ENCODE results near the gene SHLD2. TPM values are rescaled to one million over a fixed set of nuclear protein-coding genes. Genes with fewer than 3 reads are reported as not detected.
A peak's percentile ranks its signal among the peaks of the same experiment; 100 is the strongest.
"Not testable (repeated sequence)": the region's sequence is repeated elsewhere in the genome, so short reads cannot be mapped to it uniquely, and the experiment has no call there.

Gene SHLD2
- total and polyA plus RNA-seq, 2 donors: 17.9 to 22.3 TPM

DNA sequence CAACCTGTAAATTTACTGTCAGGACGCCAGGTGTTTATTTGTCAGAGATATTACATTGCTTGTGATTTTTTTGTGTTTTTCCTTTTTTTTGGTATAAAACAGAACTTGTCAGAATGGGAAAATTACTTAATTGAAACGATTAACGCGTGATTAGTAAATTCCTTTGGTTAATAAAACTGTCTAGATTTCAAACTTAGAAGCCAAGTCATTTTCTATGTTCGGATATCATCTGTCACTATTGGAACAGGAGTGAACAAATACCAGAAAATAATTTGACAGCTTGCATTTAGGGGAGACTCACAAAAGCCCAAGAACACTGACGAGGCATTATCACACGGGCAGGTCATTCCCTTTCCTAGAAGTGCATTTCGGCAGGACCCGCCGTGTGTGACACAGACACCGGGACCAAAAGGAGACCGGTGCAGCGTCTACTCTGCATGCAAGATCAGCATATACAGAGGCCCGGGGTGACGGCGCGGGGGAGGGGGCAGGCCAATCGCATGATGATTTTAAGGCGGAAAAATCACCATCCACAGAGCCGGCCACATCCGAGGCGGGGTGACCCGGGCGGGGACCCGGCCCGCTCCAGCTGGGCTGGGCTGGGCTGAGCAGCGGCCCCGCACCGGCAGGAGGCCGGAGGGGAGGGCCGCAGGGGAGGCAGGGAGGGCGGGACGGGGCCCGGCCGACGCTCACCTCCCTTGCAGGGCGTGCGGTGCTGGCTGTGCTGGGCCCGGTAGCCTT, 1.2 kb upstream of the SHLD2 start:
- H3K27ac ChIP-seq (ENCODE audit: low read depth in 1 of 2, low read length in 1 of 2): peak overlapping the region; percentile 53 to 88
- WGBS: 2% methylated on average over 39 of the region's 39 CpGs
- no peaks in the 10 kb centered on the region for H3K27me3 ChIP-seq (ENCODE audit: control insufficient read depth in 2 of 2, insufficient read depth in 1 of 2, low read length in 1 of 2)
- peaks cover 0 to 4% of the 10 kb centered on the region in 2 donors for H3K36me3 ChIP-seq (ENCODE audit: control insufficient read depth in 2 of 2, insufficient read depth in 2 of 2, low read length in 1 of 2)
- H3K9me3 ChIP-seq (ENCODE audit: control insufficient read depth in 2 of 2, insufficient read depth in 1 of 2, low read length in 1 of 2): no peaks in the 10 kb centered on the region
- peak in 7 of 9 donors; percentile 24 to 70 (median 37) for DNase-seq (ENCODE audit: low read depth in 6 of 9, low spot score in 9 of 9)
- peaks cover 15 to 20% of the 10 kb centered on the region in 2 donors for H3K4me1 ChIP-seq (ENCODE audit: control insufficient read depth in 2 of 2, insufficient read depth in 2 of 2, low read length in 2 of 2)
- peak overlapping the region; percentile 77 to 91 for H3K4me3 ChIP-seq (ENCODE audit: low read length in 2 of 2)

DNA sequence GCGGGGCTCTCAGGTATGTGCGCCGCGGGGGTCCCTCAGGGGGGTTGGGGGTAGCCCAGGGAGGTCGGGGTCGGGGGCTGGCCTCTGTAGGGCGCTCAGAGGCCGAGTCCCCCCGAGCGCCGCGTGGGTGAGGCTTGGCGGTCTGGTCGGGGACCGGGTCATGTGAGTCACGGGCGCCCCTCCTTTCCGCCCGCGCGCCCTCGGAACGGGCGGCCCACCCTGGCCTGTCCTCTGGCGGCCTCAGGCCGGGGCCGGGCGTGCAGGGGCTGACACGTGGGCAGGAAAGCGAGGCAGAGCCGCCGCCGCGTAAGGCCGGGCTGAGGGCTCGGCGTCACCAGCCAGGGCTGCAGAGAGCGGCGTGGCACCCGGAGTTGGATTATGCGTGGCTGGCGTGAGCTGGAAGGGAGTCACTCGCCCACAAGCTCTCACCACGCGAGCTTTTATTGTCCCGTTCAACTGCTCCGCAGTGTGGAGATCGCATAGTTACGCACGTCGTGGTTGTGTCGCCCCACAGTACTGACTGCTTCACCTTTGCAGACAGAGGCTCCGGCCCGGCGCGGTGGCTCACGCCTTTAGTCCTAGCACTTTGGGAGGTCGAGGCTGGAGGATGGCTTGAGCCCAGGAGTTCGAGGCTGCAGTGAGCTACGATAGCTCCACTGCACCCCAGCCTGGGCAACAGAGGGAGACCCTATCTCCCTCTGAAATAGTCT, 385 bp downstream of the SHLD2 start:
- Histone ChIP-seq H3K4me3 (ENCODE audit: low read length in 2 of 2) (peak overlapping the region; percentile 70 to 91), H3K9me3 (ENCODE audit: control insufficient read depth in 2 of 2, insufficient read depth in 1 of 2, low read length in 1 of 2) (no peaks in the 10 kb centered on the region), H3K27ac (ENCODE audit: low read depth in 1 of 2, low read length in 1 of 2) (peak overlapping the region; percentile 82 to 96), H3K36me3 (ENCODE audit: control insufficient read depth in 2 of 2, insufficient read depth in 2 of 2, low read length in 1 of 2) (no peaks in the 10 kb centered on the region), H3K4me1 (ENCODE audit: control insufficient read depth in 2 of 2, insufficient read depth in 2 of 2, low read length in 2 of 2) (peaks cover 15 to 20% of the 10 kb centered on the region in 2 donors), H3K27me3 (ENCODE audit: control insufficient read depth in 2 of 2, insufficient read depth in 1 of 2, low read length in 1 of 2) (no peaks in the 10 kb centered on the region)
- under 1% methylated on average over 60 of the region's 60 CpGs for WGBS
- peak in 7 of 9 donors; percentile 17 to 75 (median 56) for DNase-seq (ENCODE audit: low read depth in 6 of 9, low spot score in 9 of 9)

DNA sequence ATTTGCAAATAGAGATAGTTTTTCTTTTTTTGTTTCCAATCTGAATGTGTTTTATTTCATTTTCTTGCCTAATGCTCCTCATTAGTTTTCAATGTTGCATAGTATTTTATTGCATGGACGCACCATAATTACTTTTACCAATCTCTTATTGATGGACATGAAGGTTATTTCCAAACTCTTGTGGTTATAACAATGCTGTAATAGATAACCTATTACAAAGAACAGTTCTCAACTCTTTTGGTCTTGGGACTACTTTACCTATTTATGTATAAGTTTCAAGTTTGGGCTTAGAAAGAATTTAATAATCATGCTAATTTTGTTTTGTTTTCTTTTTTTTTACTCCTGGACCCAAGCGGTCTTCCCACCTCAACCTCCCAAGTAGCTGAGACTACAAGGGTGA, 7.0 kb downstream of the SHLD2 start:
- no peak for DNase-seq (ENCODE audit: low read depth in 6 of 9, low spot score in 9 of 9)
- H3K4me3 ChIP-seq (ENCODE audit: low read length in 2 of 2): no peak overlapping the region
- 99% methylated on average over 2 of the region's 2 CpGs for WGBS
- no peak overlapping the region for H3K27ac ChIP-seq (ENCODE audit: low read depth in 1 of 2, low read length in 1 of 2)
- H3K36me3 ChIP-seq (ENCODE audit: control insufficient read depth in 2 of 2, insufficient read depth in 2 of 2, low read length in 1 of 2): peaks cover 0 to 5% of the 10 kb centered on the region in 2 donors
- H3K9me3 ChIP-seq (ENCODE audit: control insufficient read depth in 2 of 2, insufficient read depth in 1 of 2, low read length in 1 of 2): no peaks in the 10 kb centered on the region
- H3K27me3 ChIP-seq (ENCODE audit: control insufficient read depth in 2 of 2, insufficient read depth in 1 of 2, low read length in 1 of 2): no peaks in the 10 kb centered on the region
- H3K4me1 ChIP-seq (ENCODE audit: control insufficient read depth in 2 of 2, insufficient read depth in 2 of 2, low read length in 2 of 2): no peaks in the 10 kb centered on the region

DNA sequence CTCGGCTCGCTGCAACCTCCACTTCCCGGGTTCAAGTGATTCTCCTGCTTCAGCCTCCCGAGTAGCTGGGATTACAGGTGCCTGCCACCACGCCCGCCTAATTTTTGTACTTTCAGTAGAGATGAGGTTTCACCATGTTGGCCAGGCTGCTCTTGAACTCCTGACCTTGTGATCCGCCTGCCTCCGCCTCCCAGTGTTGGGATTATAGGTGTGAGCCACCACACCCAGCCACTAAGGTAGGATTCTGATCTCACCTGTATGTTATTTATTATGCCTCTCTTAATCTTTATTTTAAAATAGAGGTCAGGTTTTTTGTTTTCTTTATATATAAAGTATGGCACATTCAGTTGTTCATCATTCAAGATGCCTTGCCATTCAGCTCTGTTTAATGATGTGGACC, 9.7 kb downstream of the SHLD2 start:
- not testable (repeated sequence) for H3K4me1 ChIP-seq (ENCODE audit: control insufficient read depth in 2 of 2, insufficient read depth in 2 of 2, low read length in 2 of 2); DNase-seq (ENCODE audit: low read depth in 6 of 9, low spot score in 9 of 9); H3K27ac ChIP-seq (ENCODE audit: low read depth in 1 of 2, low read length in 1 of 2); H3K4me3 ChIP-seq (ENCODE audit: low read length in 2 of 2); H3K27me3 ChIP-seq (ENCODE audit: control insufficient read depth in 2 of 2, insufficient read depth in 1 of 2, low read length in 1 of 2); H3K9me3 ChIP-seq (ENCODE audit: control insufficient read depth in 2 of 2, insufficient read depth in 1 of 2, low read length in 1 of 2)
- peaks cover 2 to 12% of the 10 kb centered on the region in 2 donors for H3K36me3 ChIP-seq (ENCODE audit: control insufficient read depth in 2 of 2, insufficient read depth in 2 of 2, low read length in 1 of 2)
- WGBS: 95% methylated on average over 8 of the region's 8 CpGs

DNA sequence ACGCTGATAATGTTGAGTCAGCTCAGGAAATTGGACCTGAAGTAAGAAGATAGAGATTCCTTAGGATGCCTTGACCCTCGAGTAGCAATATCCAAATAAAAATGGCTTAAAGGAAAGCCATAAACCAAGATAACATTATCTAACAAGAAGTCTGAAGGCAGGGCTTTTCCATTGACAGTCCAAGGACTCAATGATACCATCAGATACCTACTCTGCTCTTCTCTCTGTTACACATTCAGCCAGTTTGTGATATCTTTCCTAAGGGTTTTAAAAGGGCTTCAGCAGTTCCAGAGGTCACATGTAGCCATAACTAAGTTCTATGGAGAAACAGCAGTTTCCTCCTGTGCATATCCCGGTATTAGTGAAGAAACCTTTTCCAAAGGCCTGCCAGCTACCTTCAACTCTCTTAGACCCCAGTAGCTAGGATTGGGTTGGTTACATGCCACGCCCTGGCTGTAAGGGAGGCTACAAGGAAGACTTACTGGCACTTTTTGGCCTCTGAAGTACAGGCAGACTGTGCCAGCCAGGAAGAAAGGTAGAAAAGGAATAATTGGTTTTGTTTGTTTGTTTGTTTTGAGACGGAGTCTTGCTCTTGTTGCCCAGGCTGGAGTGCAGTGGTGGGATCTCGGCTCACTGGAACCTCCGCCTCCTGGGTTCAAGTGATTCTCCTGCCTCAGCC, 10.6 kb downstream of the SHLD2 start:
- Histone ChIP-seq H3K4me1 (ENCODE audit: control insufficient read depth in 2 of 2, insufficient read depth in 2 of 2, low read length in 2 of 2) (no peaks in the 10 kb centered on the region), H3K27me3 (ENCODE audit: control insufficient read depth in 2 of 2, insufficient read depth in 1 of 2, low read length in 1 of 2) (no peaks in the 10 kb centered on the region), H3K36me3 (ENCODE audit: control insufficient read depth in 2 of 2, insufficient read depth in 2 of 2, low read length in 1 of 2) (peaks cover 2 to 12% of the 10 kb centered on the region in 2 donors), H3K4me3 (ENCODE audit: low read length in 2 of 2) (no peak overlapping the region), H3K27ac (ENCODE audit: low read depth in 1 of 2, low read length in 1 of 2) (no peak overlapping the region), H3K9me3 (ENCODE audit: control insufficient read depth in 2 of 2, insufficient read depth in 1 of 2, low read length in 1 of 2) (no peaks in the 10 kb centered on the region)
- 96% methylated on average over 7 of the region's 7 CpGs for WGBS
- no peak for DNase-seq (ENCODE audit: low read depth in 6 of 9, low spot score in 9 of 9)

DNA sequence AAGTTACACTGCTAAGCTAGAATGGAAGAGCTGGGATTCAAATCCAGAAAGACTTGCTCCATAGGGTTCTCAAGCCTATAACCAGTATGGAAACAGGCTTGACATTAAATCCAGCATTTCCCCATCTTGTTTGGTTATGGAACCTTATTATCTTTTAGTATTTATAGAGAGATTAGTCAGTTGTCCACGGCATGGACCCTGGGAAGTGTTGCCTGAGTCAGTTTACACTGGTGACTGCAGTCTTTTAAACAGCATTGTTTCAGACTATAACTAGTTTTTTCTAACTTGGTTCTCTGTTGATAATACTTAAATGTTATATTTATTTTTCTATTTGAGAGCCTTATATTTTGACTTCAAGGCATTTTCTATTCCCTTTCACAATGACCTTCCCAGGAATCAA, 23.1 kb downstream of the SHLD2 start:
- H3K27ac ChIP-seq (ENCODE audit: low read depth in 1 of 2, low read length in 1 of 2); H3K4me1 ChIP-seq (ENCODE audit: control insufficient read depth in 2 of 2, insufficient read depth in 2 of 2, low read length in 2 of 2); H3K9me3 ChIP-seq (ENCODE audit: control insufficient read depth in 2 of 2, insufficient read depth in 1 of 2, low read length in 1 of 2); DNase-seq (ENCODE audit: low read depth in 6 of 9, low spot score in 9 of 9); H3K27me3 ChIP-seq (ENCODE audit: control insufficient read depth in 2 of 2, insufficient read depth in 1 of 2, low read length in 1 of 2); H3K4me3 ChIP-seq (ENCODE audit: low read length in 2 of 2); H3K36me3 ChIP-seq (ENCODE audit: control insufficient read depth in 2 of 2, insufficient read depth in 2 of 2, low read length in 1 of 2): not testable (repeated sequence)
- 100% methylated on average over 1 of the region's 1 CpG for WGBS

DNA sequence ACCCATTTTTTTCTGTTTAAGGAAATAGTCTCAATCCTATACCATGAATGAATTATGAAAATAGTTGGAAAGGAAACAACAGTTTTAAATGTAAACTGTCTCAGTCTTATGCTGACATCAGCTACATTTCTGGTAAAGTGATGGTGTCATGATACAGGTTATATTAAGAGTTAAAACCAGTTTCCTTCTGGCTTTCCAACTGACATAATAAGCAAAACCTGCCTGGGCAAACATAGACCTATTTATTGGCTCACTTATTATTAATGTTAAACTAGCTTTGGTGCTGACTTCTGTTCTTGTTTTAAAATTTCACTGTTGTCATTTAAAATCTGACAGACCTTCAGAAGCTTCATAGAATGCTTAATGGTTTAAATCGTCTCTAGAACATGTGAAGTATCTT, 24.0 kb downstream of the SHLD2 start:
- not testable (repeated sequence) for H3K27me3 ChIP-seq (ENCODE audit: control insufficient read depth in 2 of 2, insufficient read depth in 1 of 2, low read length in 1 of 2); DNase-seq (ENCODE audit: low read depth in 6 of 9, low spot score in 9 of 9); H3K27ac ChIP-seq (ENCODE audit: low read depth in 1 of 2, low read length in 1 of 2); H3K9me3 ChIP-seq (ENCODE audit: control insufficient read depth in 2 of 2, insufficient read depth in 1 of 2, low read length in 1 of 2); H3K36me3 ChIP-seq (ENCODE audit: control insufficient read depth in 2 of 2, insufficient read depth in 2 of 2, low read length in 1 of 2); H3K4me1 ChIP-seq (ENCODE audit: control insufficient read depth in 2 of 2, insufficient read depth in 2 of 2, low read length in 2 of 2); H3K4me3 ChIP-seq (ENCODE audit: low read length in 2 of 2)
- 92% methylated on average over 1 of the region's 1 CpG for WGBS

DNA sequence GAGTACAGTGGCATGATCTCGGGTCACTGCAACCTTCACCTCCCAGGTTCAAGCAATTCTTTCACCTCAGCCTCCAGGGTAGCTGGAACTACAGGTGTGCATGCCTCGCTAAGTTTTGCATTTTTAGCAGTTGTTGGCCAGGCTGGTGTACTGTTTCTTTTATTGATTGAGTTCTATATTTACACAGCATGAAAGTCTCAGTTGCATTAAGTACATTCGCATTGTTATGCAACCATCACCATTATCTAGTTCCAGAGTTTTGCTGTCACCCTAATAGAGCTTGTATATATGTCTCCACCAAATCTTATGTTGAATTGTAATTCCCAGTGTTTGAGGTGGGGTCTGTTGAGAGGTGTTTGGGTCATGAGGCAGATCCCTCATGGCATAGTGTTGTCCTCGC, 28.3 kb downstream of the SHLD2 start:
- H3K4me1 ChIP-seq (ENCODE audit: control insufficient read depth in 2 of 2, insufficient read depth in 2 of 2, low read length in 2 of 2); DNase-seq (ENCODE audit: low read depth in 6 of 9, low spot score in 9 of 9); H3K9me3 ChIP-seq (ENCODE audit: control insufficient read depth in 2 of 2, insufficient read depth in 1 of 2, low read length in 1 of 2); H3K27ac ChIP-seq (ENCODE audit: low read depth in 1 of 2, low read length in 1 of 2); H3K27me3 ChIP-seq (ENCODE audit: control insufficient read depth in 2 of 2, insufficient read depth in 1 of 2, low read length in 1 of 2); H3K4me3 ChIP-seq (ENCODE audit: low read length in 2 of 2); H3K36me3 ChIP-seq (ENCODE audit: control insufficient read depth in 2 of 2, insufficient read depth in 2 of 2, low read length in 1 of 2): not testable (repeated sequence)
- WGBS: 98% methylated on average over 3 of the region's 4 CpGs

DNA sequence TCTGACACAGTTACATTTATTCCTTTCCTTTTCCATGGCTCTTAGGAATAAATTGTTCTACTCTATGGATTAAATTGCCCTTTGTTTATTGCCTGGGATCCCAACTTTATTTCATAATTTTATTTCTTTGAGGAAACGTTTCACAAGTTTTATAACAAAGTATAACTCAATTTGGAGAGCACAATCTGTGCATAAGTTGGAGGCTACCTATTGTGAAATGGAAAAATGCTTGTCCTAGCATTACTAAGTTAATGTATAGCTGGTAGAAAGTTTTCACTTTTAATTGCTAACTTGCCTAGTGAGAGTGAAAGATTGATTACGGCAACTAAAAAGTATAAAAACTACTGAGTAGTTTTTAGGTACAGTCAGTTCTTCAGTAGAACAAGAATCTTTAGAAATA, 32.0 kb downstream of the SHLD2 start:
- not testable (repeated sequence) for H3K27me3 ChIP-seq (ENCODE audit: control insufficient read depth in 2 of 2, insufficient read depth in 1 of 2, low read length in 1 of 2); H3K36me3 ChIP-seq (ENCODE audit: control insufficient read depth in 2 of 2, insufficient read depth in 2 of 2, low read length in 1 of 2); H3K27ac ChIP-seq (ENCODE audit: low read depth in 1 of 2, low read length in 1 of 2); H3K9me3 ChIP-seq (ENCODE audit: control insufficient read depth in 2 of 2, insufficient read depth in 1 of 2, low read length in 1 of 2); DNase-seq (ENCODE audit: low read depth in 6 of 9, low spot score in 9 of 9); H3K4me3 ChIP-seq (ENCODE audit: low read length in 2 of 2); H3K4me1 ChIP-seq (ENCODE audit: control insufficient read depth in 2 of 2, insufficient read depth in 2 of 2, low read length in 2 of 2)
- WGBS: 100% methylated on average over 1 of the region's 2 CpGs
